ENCODE results near the gene ATP5PD. TPM values are rescaled to one million over a fixed set of nuclear protein-coding genes. Genes with fewer than 3 reads are reported as not detected.

Gene ATP5PD
- total and polyA plus RNA-seq, 2 of the 8 experiments (the other 6 are each of a cell fraction or from before 2014, with no cell fraction given): 335 to 407 TPM

- TF ChIP-seq RNF2 (IDR thresholded peaks at IDR 0.05; ENCODE audit: borderline replicate concordance, low read depth, low read length, missing control alignments, poor library complexity, severe bottlenecking) (no peak), HDAC6 (IDR thresholded peaks at IDR 0.05; ENCODE audit: low read depth, low read length) (no peak), FOSL1 (IDR thresholded peaks at IDR 0.05; ENCODE audit: insufficient read depth, low read depth, low read length) (no peak), SIN3A (conservative IDR thresholded peaks at IDR 0.05 in 1 of 2, IDR thresholded peaks at IDR 0.05 in 1 of 2; ENCODE audit: low read depth in 1 of 2, low read length in 2 of 2) (no peak)
Observed at GRCh38 chr17:75091855-75092327, 45.1 kb upstream of the ATP5PD start (continued).
